ENCODE measurements around the gene MARCHF10.

DNA sequence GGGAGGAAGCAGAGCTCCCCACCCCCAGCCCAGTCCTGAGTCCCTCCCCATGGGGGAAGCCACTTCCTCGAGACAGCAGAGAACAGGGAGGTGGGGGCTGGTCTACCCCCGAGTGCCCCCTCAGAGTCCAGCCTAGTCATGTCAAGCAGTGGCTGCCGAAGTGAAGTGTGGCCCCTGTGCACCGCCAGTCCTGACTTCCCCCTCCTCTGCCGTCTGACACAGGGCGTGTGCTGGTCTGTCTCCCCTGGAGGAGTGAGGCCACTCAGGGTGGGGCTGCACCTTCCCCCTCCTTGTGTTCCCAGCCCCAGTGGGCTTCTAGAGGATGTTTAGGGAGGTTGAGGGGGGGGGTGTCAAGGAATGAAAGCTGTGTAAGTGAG lies 133.8 kb downstream of the MARCHF10 start:
- TF ChIP-seq POLR2A (IDR thresholded peaks at IDR 0.05) (no peak), EP300 (IDR thresholded peaks at IDR 0.05) (no peak)
- TF ChIP-seq, protein P1, sequence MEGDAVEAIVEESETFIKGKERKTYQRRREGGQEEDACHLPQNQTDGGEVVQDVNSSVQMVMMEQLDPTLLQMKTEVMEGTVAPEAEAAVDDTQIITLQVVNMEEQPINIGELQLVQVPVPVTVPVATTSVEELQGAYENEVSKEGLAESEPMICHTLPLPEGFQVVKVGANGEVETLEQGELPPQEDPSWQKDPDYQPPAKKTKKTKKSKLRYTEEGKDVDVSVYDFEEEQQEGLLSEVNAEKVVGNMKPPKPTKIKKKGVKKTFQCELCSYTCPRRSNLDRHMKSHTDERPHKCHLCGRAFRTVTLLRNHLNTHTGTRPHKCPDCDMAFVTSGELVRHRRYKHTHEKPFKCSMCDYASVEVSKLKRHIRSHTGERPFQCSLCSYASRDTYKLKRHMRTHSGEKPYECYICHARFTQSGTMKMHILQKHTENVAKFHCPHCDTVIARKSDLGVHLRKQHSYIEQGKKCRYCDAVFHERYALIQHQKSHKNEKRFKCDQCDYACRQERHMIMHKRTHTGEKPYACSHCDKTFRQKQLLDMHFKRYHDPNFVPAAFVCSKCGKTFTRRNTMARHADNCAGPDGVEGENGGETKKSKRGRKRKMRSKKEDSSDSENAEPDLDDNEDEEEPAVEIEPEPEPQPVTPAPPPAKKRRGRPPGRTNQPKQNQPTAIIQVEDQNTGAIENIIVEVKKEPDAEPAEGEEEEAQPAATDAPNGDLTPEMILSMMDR (IDR thresholded peaks at IDR 0.05): no peak

Data from ovary (tissue), 3 donors.